OCI-LY3 (cell line): ENCODE results near the gene NFYC.

ENCODE experiments used
- EZH2phosphoT487 ChIP-seq: fragments of 200-600 bp; shearing (Covaris generic); IDR thresholded peaks from 2 replicates; pipeline ENCODE4 v1.6.1; 2018; ENCODE audit warnings: antibody characterized with exemption, mixed run types, low read depth
- TF ChIP-seq, protein P1 (sequence below): fragments of 200-600, 300-600 bp; sonication (generic); IDR thresholded peaks from 2 replicates; pipeline ENCODE4 v1.5.1; 2014; ENCODE audit warnings: antibody characterized with exemption, low read length, low read depth

GRCh38 chr1:40789342-40789598 is 97.8 kb downstream of the NFYC start:
- TF ChIP-seq, protein P1, sequence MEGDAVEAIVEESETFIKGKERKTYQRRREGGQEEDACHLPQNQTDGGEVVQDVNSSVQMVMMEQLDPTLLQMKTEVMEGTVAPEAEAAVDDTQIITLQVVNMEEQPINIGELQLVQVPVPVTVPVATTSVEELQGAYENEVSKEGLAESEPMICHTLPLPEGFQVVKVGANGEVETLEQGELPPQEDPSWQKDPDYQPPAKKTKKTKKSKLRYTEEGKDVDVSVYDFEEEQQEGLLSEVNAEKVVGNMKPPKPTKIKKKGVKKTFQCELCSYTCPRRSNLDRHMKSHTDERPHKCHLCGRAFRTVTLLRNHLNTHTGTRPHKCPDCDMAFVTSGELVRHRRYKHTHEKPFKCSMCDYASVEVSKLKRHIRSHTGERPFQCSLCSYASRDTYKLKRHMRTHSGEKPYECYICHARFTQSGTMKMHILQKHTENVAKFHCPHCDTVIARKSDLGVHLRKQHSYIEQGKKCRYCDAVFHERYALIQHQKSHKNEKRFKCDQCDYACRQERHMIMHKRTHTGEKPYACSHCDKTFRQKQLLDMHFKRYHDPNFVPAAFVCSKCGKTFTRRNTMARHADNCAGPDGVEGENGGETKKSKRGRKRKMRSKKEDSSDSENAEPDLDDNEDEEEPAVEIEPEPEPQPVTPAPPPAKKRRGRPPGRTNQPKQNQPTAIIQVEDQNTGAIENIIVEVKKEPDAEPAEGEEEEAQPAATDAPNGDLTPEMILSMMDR = no peak
- TF ChIP-seq EZH2phosphoT487 = no peak
